Measurements from ENCODE around the gene SUB1. TPM values are rescaled to one million over a fixed set of nuclear protein-coding genes. Genes with fewer than 3 reads are reported as not detected.

SUB1 gene
- total RNA-seq, 4 donors from 2014 or later = 42.0 to 287 (median 127) TPM

GRCh38 chr5:32651088-32651487 lies 65.7 kb downstream of the SUB1 start:
- H3K4me1 ChIP-seq = no peaks in the 10 kb centered on the region
- no peak overlapping the region for H3K27ac ChIP-seq
- H3K27me3 ChIP-seq = no peaks in the 10 kb centered on the region
- TF ChIP-seq CTCF (IDR thresholded peaks at IDR 0.05) (no peak), POLR2A (IDR thresholded peaks at IDR 0.05) (no peak)
- no peaks in the 10 kb centered on the region for H3K9me3 ChIP-seq
- H3K36me3 ChIP-seq = no peaks in the 10 kb centered on the region
- DNase-seq = no peak
- intact Hi-C loops (cut with DNase I; ENCODE audit: low total_unique reads) = no loop called here
- H3K4me3 ChIP-seq = no peak overlapping the region

- Histone ChIP-seq H3K4me3 (no peak overlapping the region), H3K9me3 (no peaks in the 10 kb centered on the region), H3K27me3 (no peaks in the 10 kb centered on the region), H3K4me1 (no peaks in the 10 kb centered on the region), H3K27ac (no peak overlapping the region), H3K36me3 (no peaks in the 10 kb centered on the region)
- DNase-seq = no peak
- intact Hi-C loops (cut with DNase I; ENCODE audit: low total_unique reads) = no loop called here
- TF ChIP-seq POLR2A (IDR thresholded peaks at IDR 0.05) (no peak), CTCF (IDR thresholded peaks at IDR 0.05) (no peak)
Observed at GRCh38 chr5:32651638-32652037, 66.3 kb downstream of the SUB1 start.

Other genes starting within 250 kb of the SUB1 start
- 100 to 1,000 TPM in 1 of 4 donors, 10 to 100 TPM in 3; 54.1 to 108 (median 72.5) TPM for gene ZFR, start 140.8 kb upstream of the SUB1 start, total RNA-seq
- 10 to 100 TPM in 3 of 4 donors, 1 to 10 TPM in 1; 7.6 to 51.2 (median 20.6) TPM for gene NPR3, start 125.8 kb downstream of the SUB1 start, total RNA-seq

All from uterus (tissue), 4 donors.